ENCODE measurements around the gene CIAPIN1.
"Not testable (repeated sequence)": the region's sequence is repeated elsewhere in the genome, so short reads cannot be mapped to it uniquely, and the experiment has no call there.

CIAPIN1 gene

DNA sequence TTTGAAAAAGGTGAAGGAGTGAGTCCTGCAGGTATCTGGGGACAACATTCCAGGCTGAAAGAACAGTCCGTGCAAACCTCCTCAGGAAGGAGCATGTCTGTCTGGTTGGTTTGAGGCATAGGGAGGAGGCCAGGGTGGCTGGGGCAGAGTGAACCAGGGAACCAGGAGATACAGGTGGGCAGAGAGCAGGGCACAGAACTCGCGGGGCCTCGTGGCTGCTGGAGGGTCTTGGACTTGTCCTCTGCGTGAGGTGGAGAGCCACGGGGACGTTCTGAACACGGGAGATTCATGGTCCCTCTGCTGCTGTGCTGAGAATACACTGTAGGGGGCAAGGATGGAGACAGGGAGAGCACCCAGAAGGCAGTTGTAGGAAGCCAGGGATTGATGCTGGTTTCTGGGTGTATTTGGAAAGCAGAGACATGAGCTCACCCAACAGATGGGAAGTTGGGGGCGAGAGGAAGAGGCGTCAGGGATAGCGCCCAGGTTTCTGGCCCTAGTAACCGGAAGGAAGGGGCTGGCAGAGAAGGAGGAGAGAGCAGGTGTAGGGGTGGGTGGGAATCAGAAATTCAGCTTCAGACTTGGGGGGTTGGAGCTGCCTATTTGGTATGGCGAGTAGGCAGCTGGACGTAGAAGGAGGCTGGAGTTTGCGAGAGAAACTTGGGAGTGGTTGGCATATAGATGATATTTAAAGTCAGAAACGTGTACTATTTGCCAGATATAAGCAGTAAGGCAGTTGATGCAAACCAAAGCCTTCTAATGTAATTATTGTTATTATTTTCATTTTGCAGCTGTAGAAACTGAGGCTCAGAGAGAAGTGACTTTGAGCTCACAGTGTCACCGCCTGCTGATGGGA, 43.0 kb downstream of the CIAPIN1 start, which contains the start of gene CCL17:
Gene CCL17, plus strand, starts transcription at position 803 of the 853 bp plus-strand sequence. CDS start 9,166 bp downstream, outside the sequence.
- DNase-seq = no peak

GRCh38 chr16:57401943-57402640, 45.1 kb downstream of the CIAPIN1 start:
- no peak for DNase-seq

DNA sequence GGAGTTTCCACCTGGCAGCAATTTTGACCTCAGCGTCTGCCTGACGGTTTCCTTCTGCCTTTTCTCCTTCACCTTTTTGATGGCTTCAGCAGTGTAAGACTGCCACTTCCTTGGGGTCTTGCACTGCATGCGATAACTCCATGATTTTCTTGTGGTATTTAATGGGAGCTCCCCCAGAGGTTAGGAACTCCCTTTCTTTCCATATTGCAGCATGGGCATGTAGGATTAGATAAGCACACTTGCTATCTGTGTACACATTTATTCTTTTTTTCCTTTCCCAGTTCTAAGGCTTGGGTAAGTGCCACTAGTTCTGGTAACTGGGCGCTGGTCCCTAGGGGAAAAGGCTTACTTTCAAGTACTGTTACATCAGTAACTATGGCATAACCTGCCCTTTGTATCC, 49.7 kb downstream of the CIAPIN1 start:
- DNase-seq = not testable (repeated sequence)

DNA sequence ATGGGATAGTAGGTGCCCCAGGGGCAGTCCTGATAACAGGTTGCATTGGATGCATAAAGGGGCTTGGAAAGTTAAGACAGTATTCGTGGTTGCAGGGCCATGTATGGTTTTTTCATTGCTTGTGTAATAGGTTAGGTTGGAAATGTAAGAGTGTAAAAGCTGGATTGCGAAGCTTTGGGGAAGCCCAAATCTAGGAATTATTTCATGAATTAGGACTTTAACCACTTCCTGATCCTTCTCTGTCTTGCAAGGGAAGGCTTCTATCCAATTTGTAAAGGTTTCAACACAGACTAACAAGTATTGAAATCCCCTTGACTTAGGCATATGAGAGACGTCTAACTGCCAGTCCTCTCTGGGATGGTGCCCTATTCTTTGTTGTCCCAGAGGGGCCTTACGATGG, 50.4 kb downstream of the CIAPIN1 start:
- no peak for DNase-seq

DNA sequence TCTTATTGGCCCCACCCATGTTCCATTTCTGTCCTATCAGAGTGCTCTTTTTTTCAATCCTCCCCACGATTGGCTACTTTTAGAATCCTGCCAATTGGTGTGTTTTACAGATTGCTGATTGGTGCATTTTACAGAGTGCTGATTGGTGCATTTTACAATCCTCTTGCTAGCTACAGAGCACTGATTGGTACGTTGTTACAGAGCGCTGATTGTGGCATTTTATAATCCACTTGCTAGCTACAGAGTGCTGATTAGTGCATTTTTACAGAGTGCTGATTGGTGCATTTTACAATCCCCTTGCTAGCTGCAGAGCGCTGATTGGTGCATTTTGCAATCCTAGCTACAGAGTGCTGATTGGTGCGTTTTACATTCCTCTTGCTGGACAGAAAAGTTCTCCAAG, 52.2 kb downstream of the CIAPIN1 start:
- DNase-seq = no peak

DNA sequence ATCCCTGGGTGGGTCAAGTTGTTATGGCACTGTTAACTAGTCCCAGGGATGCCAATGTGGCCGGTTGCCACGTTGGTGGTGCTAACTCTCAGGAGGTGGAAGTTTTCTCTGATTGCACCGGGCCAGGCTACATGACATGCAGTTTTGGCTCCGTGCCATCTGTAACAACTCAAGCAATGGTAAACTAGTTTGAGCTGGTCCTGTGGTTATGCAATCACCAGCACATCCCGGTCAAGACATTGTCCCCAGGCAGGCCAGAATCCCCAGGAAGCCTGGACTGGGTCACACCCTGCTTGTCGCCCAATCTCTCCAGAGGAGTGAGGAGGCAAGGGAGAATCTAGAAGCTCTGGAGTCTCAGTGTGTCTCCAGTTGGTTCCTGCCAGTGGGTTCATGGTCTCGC, 52.7 kb downstream of the CIAPIN1 start:
- DNase-seq = no peak

DNA sequence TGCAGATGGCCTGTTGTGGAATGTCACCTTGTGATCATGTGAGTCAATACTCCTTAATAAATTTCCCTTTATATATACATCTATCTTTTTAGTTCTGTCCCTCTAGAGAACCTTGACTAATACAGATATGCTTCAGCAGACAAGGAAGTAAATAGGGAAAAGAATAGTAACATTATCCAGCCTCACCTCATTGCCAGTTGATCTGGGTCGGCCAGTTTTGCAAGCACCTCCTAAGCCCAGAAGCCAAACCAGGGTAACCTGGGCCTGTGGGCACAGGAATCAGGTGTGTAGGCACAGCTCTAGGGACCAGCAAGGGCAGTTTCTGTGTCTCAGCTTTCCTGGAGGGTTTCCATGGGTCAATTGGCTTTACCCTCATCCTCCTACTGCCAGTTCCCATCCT, 54.5 kb downstream of the CIAPIN1 start:
- DNase-seq = no peak

DNA sequence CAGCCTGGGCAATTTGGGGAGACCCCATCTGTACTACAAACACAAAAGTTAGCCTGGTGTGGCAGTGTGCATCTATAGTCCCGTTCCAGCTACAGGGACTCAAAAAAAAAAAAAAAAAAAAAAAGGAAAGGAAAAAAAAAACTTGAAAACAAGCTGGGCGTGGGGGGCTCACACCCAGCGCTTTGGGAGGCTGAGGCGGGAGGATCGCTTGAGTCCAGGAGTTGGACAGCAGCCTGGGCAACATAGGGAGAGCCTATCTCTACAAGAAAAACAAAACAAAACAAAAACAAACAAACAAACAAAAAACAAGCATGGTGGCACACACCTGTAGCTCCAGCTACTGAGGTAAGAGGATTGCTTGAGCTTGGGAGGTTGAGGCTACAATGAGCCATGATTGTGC, 55.5 kb downstream of the CIAPIN1 start:
- no peak for DNase-seq

DNA sequence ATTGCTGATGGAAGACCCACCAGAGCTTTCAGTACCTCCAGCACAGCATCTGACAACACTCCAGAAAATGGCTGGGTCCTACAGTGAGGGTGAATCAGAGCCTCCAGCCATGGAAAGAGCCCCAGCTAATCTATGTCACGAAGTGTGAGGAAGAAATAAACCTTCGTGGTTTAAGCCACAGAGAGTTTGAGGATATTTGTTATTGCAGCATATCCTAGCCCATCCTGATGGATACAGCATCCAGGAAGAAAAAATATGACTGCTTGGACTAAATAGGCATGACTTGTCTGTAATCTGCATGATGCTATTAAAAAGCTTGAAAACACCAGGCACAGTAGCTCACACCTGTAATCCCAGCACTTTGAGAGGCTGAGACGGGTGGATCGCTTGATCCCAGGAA, 55.9 kb downstream of the CIAPIN1 start:
- no peak for DNase-seq

GRCh38 chr16:57390636-57391295, 56.4 kb downstream of the CIAPIN1 start:
- no peak for DNase-seq

DNA sequence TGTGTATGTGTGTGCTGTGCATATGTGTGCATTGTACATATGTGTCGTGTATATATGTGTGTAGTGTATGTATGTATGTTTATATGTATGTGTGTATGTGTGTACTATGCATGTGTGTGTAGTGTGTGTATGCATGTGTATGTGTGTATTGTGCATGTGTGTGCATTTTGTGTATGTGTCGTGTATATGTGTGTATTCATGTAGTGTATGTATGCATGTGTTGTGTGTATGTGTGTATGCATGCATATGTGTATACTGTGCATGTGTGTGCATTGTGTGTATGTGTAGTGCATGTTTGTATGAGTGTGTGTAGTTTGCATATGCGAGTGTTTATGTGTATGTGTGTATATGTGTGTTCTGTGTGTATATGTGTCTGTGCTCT, 58.1 kb downstream of the CIAPIN1 start:
- DNase-seq = no peak

DNA sequence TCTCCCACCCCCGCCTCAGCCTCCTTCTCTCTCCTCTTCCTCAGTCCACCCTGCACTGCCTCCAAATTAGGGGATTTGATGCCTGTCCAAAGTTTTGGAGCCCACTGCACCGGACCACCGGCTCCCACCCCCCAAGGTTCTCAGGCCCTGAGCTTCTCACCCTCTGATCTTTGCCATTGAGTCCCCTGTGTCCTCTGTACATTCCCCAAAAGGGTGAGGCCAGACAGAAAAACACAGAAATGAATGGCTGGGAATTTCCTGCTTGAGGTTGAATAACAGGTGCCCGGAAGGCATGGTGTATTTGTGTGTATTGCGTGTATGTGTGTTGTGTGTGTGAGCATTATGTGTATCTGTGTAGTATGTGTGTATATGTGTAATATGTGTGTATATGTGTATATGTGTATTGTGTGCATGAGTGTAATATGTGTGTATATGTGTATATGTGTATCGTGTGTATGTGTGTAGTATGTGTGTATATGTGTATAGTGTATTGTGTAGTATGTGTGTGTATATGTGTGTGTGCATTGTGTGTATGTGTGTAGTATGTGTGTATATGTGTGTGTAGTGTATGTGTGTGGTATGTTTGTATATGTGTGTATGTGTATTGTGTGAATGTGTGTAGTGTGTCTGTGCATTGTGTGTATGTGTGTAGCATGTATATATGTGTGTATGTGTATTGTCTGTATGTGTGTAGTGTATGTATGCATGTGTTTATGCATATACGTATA, 58.7 kb downstream of the CIAPIN1 start:
- no peak for DNase-seq

DNA sequence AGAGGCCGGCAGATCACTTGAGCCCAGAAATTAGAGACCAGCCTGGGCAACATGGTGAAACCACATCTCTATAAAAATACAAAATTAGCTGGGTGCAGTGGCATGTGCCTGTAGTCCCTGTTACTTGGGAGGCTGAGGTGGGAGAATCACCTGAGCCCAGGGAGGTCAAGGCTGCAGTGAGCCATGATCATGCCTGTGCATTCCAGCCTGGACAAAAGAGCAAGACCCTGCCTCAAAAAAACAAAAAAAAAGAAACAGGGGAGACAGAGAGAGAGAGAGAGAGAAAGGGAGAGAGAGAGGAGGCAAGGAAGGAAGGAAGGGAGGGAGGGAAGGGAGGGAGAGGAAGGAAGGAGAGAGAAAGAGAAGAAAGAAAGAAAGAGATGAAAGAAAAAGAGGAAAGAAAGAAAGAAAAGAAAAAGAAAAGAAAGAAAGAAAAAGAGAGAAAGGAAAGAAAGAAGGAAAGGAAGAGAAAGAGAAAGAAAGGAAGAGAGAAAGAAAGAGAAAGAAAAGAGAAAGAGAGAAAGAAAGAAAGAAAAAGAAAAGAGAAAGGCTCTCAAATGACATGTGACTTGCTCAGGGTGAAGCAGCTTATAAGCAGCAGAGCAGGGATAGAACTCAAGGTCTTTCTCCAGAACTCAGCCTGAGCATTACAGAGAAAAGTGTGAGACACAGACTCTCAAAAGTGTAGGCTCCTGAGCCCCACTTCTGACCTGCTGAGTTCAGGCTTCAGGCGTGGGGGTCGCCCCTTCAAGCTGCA, 59.4 kb downstream of the CIAPIN1 start:
- no peak for DNase-seq

DNA sequence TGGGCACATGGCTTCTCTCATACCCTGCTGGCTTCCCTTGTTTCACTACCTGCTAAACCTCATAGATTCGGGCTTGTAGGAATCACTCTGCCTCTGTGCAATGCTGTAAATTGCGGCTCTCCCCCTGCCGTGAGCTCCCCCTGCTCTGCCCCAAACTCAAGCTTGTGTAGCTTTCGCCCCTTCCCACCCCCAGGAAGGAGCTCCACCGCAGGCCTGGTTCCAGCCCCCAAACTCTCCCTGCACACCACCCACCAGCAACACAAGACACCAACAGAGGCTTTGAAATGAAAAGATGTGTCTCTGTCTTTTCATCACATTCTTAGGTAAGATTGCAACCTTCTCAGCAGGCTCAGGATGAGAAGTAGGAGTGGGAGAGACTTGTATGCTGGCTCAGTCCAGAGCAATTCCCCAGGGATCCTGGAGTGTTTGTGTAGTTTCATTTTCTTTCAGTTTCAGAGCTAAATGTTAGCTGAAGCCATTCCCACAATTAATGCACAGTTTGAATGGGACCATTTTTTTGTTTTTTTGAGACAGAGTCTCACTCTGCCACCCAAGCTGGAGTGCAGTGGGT, 60.7 kb downstream of the CIAPIN1 start:
- no peak for DNase-seq

DNA sequence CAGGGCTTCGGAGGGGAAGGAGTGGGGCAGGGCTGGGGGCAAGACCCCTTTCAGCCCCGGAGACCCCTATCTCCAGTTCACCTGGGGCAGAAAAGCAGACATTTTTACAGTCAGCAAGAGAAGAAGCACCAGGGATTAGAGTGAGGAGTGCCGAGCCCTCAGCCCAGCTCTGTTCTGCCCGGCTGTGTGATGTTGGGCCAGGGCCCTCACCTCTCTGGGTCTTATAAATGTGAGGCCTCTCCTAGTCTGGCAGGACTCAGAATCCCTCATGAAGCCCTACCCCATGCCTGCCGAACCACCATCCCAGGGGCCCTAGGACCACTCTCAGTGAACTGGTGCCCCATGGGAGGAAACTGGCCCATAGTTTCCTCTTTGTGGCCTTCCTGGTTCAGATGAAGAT, 62.1 kb downstream of the CIAPIN1 start:
- DNase-seq = no peak

DNA sequence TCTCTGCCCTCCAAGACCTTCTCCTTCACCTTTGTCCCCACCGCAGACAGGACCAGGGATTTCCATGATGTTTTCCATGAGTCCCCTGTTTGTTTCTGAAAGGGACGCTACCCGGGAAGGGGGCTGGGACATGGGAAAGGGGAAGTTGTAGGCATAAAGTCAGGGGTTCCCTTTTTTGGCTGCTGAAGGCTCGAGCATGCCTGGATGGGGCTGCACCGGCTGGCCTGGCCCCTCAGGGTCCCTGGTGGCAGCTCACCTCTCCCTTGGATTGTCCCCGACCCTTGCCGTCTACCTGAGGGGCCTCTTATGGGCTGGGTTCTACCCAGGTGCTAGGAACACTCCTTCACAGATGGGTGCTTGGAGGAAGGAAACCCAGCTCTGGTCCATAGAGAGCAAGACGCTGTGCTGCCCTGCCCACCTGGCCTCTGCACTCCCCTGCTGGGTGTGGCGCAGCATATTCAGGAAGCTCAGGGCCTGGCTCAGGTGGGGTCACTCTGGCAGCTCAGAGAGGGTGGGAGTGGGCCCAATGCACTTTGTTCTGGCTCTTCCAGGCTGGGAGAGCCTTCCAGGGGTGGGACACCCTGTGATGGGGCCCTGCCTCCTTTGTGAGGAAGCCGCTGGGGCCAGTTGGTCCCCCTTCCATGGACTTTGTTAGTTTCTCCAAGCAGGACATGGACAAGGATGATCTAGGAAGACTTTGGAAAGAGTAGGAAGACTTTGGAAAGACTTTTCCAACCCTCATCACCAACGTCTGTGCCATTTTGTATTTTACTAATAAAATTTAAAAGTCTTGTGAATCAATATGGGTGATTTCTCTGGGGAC, 62.7 kb downstream of the CIAPIN1 start:
- no peak for DNase-seq

- DNase-seq = no peak
Measured at GRCh38 chr16:57383276-57384247, 63.6 kb downstream of the CIAPIN1 start.

DNA sequence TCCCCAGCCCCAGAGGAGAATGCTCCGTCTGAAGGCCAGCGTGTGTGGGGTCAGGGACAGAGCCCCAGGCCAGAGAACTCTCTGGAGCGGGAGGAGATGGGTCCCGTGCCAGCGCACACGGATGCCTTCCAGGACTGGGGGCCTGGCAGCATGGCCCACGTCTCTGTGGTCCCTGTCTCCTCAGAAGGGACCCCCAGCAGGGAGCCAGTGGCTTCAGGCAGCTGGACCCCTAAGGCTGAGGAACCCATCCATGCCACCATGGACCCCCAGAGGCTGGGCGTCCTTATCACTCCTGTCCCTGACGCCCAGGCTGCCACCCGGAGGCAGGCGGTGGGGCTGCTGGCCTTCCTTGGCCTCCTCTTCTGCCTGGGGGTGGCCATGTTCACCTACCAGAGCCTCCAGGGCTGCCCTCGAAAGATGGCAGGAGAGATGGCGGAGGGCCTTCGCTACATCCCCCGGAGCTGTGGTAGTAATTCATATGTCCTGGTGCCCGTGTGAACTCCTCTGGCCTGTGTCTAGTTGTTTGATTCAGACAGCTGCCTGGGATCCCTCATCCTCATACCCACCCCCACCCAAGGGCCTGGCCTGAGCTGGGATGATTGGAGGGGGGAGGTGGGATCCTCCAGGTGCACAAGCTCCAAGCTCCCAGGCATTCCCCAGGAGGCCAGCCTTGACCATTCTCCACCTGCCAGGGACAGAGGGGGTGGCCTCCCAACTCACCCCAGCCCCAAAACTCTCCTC, 64.5 kb downstream of the CIAPIN1 start:
- DNase-seq = no peak

Measured in CD4-positive, alpha-beta T cell treated with Interleukin-6 for 4 hours (primary cell).